Measurements from ENCODE around the gene MGAM2. TPM values are rescaled to one million over a fixed set of nuclear protein-coding genes. Genes with fewer than 3 reads are reported as not detected.

The MGAM2 gene
- total RNA-seq: 0.23 TPM

DNA sequence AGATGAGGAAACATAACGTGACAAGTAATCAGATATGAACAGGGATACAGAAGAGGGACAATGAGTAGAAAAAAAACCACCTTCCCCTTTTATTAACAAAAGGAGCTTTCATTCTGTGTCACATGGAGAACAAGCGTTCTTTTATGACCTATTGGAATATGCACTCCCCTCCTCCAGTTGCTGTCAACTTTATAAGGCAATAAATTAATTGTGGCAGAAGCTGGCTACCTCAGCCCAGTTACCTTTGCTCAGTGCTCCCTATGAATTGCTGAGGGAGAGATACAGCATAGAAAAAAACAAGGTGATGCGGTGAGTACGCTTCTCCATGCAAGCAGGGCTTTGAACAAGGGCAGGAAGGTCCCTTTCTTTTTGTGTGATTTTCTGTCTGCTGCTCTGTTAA is at the start of gene MGAM2:
MGAM2 (plus strand) TSS at position 220 of the 400 bp plus-strand sequence. CDS start 5,156 bp downstream, outside the sequence.

DNA sequence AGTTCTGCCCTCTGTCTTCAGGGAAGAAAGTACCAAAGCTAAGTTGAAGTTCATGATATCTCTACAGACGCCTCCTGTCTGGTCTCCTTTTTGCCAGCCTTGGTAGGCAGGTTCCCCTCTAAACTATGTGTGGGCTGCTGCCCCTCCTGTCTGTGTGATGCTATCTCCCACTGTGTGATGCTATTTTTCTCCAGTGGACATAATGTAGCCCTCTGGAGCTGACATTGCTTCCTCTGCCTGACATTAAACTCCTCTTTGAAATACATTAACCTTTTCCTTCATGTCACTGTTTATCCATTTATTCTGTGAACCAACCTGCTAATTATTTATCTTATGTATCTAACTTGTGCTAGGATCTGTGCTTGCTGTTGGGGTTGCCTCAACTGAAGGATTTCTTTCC is 146.4 kb downstream of the MGAM2 start, which contains the start of gene PRSS58:
PRSS58 (minus strand) TSS at position 101 of the 400 bp plus-strand sequence. CDS start 351 bp downstream, outside the sequence.

Other genes starting within 250 kb of the MGAM2 start
- 0.23 TPM for gene OR9A4, start 195.3 kb upstream of the MGAM2 start, total RNA-seq
- under 0.01 TPM for gene CLEC5A, start 164.7 kb upstream of the MGAM2 start, total RNA-seq
- not detected for gene TAS2R38, start 137.9 kb upstream of the MGAM2 start, total RNA-seq
- 0.46 TPM for gene MGAM, start 115.8 kb upstream of the MGAM2 start, total RNA-seq
- not detected for gene PRSS58, start 146.3 kb downstream of the MGAM2 start, total RNA-seq